HL-60 (cell line): ENCODE measurements around the gene CELF1.
"Not testable (repeated sequence)": the region's sequence is repeated elsewhere in the genome, so short reads cannot be mapped to it uniquely, and the experiment has no call there.

Source experiments
- DNase-seq, 2 experiments: peaks; one replicate each; pipeline ENCODE4 v3.0.0-alpha.2; 2010 to 2020; ENCODE audit warnings: low read depth in 1 of 2, low spot score in 1 of 2
- H3K27ac ChIP-seq: fragments of 250-450 bp; sonication (Bioruptor Pico); replicated peaks from 2 replicates; pipeline ENCODE4 v1.5.1; 2020; ENCODE audit warnings: mild to moderate bottlenecking, moderate library complexity
- H3K27me3 ChIP-seq: fragments of 250-450 bp; sonication (Bioruptor Pico); 2 replicates; pipeline ENCODE4 v1.5.1; 2021; ENCODE audit warnings: mild to moderate bottlenecking, moderate library complexity; ENCODE audit not compliant: insufficient read depth, poor library complexity, severe bottlenecking
- H3K4me3 ChIP-seq: replicated peaks from 2 replicates; pipeline ENCODE4 v1.5.1; 2011; ENCODE audit warnings: mild to moderate bottlenecking, control low read depth, low read length; ENCODE audit not compliant: insufficient read depth
- CTCF ChIP-seq: IDR thresholded peaks from one replicate; pipeline ENCODE4 v1.5.1; 2011; ENCODE audit warnings: low read length, control low read depth, inconsistent platforms; ENCODE audit not compliant: insufficient read depth
- GABPA ChIP-seq: IDR thresholded peaks from 2 replicates; pipeline ENCODE4 v1.6.1; 2012; ENCODE audit warnings: low read depth
- POLR2AphosphoS5 ChIP-seq: IDR thresholded peaks from 2 replicates; pipeline ENCODE4 v1.6.1; 2012; ENCODE audit warnings: low read depth
- SPI1 ChIP-seq: IDR thresholded peaks from 2 replicates; pipeline ENCODE4 v1.6.1; 2012; ENCODE audit warnings: low read depth, mild to moderate bottlenecking, borderline replicate concordance
- TF ChIP-seq, protein P1 (sequence below): IDR thresholded peaks from 2 replicates; pipeline ENCODE4 v1.6.1; 2012; ENCODE audit warnings: low read depth; ENCODE audit not compliant: insufficient replicate concordance

The CELF1 gene

DNA sequence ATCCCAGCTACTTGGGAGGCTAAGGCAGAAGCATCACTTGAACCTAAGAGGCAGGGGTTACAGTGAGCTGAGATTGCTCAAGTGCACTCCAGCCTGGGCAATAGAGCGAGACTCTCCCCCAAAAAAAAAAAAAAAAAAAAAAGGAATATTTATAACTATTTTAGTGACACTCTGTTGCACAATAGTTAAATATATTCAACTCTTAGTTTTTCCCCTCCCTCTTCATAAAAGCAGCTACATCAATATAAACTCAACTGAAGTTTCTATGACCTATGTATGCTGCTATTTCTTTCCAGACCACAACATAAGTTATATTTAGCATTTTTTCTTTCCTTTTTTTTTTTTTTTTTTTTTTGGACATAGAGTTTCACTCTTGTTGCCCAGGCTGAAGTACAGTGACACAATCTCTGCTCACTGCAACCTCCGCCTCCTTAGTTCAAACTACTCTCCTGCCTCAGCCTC, 19.2 kb downstream of the CELF1 start:
- H3K27ac ChIP-seq, result no peak overlapping the region
- H3K4me3 ChIP-seq, result no peak overlapping the region
- no peaks in the 10 kb centered on the region for H3K27me3 ChIP-seq
- TF ChIP-seq GABPA, result no peak
- TF ChIP-seq, protein P1, sequence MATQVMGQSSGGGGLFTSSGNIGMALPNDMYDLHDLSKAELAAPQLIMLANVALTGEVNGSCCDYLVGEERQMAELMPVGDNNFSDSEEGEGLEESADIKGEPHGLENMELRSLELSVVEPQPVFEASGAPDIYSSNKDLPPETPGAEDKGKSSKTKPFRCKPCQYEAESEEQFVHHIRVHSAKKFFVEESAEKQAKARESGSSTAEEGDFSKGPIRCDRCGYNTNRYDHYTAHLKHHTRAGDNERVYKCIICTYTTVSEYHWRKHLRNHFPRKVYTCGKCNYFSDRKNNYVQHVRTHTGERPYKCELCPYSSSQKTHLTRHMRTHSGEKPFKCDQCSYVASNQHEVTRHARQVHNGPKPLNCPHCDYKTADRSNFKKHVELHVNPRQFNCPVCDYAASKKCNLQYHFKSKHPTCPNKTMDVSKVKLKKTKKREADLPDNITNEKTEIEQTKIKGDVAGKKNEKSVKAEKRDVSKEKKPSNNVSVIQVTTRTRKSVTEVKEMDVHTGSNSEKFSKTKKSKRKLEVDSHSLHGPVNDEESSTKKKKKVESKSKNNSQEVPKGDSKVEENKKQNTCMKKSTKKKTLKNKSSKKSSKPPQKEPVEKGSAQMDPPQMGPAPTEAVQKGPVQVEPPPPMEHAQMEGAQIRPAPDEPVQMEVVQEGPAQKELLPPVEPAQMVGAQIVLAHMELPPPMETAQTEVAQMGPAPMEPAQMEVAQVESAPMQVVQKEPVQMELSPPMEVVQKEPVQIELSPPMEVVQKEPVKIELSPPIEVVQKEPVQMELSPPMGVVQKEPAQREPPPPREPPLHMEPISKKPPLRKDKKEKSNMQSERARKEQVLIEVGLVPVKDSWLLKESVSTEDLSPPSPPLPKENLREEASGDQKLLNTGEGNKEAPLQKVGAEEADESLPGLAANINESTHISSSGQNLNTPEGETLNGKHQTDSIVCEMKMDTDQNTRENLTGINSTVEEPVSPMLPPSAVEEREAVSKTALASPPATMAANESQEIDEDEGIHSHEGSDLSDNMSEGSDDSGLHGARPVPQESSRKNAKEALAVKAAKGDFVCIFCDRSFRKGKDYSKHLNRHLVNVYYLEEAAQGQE, result no peak
- TF ChIP-seq SPI1, result no peak
- no peak for TF ChIP-seq POLR2AphosphoS5
- TF ChIP-seq CTCF, result no peak
- no peak for DNase-seq

DNA sequence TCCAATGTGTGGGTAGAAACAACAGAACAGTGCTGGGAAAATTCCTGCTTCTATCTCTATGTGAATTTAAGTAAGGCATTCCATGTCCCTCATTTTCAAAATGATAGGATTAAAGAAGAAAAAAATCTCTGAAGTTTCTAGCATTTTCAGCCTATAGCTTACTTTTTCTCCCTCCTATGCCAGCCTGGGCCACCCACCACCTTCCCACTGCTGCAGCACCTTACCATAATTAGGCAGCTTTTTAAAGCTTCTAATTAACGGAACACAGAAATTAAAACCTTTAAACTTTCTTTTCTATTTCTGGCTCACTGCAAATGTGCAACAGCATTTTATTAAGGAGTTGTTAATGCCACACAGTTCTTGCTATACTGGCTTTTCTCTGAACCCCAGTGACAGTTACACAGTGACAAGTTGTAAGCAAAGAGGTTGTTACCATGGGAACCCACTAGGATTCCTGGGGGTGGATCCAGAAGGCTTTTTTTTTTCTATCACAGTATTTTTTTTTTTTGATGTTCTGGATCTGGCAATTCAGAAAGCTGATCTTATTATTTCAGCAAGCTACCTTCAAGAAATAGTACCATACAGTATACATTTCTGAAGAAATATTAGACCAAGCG, 20.2 kb downstream of the CELF1 start:
- Histone ChIP-seq H3K27me3 (no peaks in the 10 kb centered on the region), H3K4me3 (no peak overlapping the region), H3K27ac (no peak overlapping the region)
- TF ChIP-seq SPI1 (no peak), GABPA (no peak), POLR2AphosphoS5 (no peak), CTCF (no peak)
- TF ChIP-seq, protein P1, result no peak
- no peak for DNase-seq

DNA sequence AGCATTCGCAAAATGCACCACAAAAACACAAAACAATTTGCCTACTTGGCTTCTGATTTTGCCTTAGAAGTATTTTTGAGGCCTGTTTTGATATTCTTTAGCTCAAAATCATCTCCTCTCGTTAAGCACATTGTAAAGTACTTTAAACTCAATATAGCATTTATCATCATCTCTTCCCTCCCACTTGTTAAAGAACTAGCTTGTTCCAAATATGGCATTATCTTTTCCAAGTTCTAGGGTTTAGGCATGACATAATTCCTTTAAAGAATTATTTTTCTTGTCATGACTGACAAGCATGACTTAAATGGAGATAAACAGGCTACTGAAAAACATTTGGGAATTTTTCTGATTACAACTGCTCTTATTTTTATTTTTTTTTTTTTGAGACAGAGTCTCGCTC, 21.3 kb downstream of the CELF1 start:
- TF ChIP-seq SPI1, result no peak
- TF ChIP-seq GABPA, result no peak
- no peak for TF ChIP-seq CTCF
- TF ChIP-seq POLR2AphosphoS5, result no peak
- TF ChIP-seq, protein P1, result no peak

GRCh38 chr11:47530721-47531120, 22.2 kb downstream of the CELF1 start:
- H3K27me3 ChIP-seq, H3K27ac ChIP-seq, H3K4me3 ChIP-seq, DNase-seq: not testable (repeated sequence)

More for the DNA sequence above, 21.3 kb downstream of the CELF1 start:
- DNase-seq, result no peak
- Histone ChIP-seq H3K27me3 (no peaks in the 10 kb centered on the region), H3K4me3 (no peak overlapping the region), H3K27ac (no peak overlapping the region)
